H1 (cell line): ENCODE data around the gene SLC26A1. TPM values are rescaled to one million over a fixed set of nuclear protein-coding genes. Genes with fewer than 3 reads are reported as not detected.

Experiments
- CTCF ChIA-PET: fragments of 300-600 bp; sonication (Branson Sonifier 250); formaldehyde crosslinking; loops from one replicate; lab custom pipeline; 2021; ENCODE audit not compliant: partially characterized antibody; lab: Charles Lee
- POLR2A ChIA-PET: fragments of 300-600 bp; sonication (Branson Sonifier 250); formaldehyde crosslinking; loops from one replicate; lab custom pipeline; 2021; ENCODE audit warnings: inconsistent platforms; ENCODE audit not compliant: partially characterized antibody; lab: Charles Lee
- DNase-seq, 2 experiments: peaks; one replicate each; pipeline versions ENCODE4 v3.0.0 to v3.0.0-alpha.2; 2010 to 2022; ENCODE audit warnings: low spot score in 2 of 2, low read depth in 1 of 2, mixed read lengths in 1 of 2
- FAIRE-seq: peaks from 2 replicates; lab custom pipeline; 2011; peaks lifted over from hg19 to GRCh38; lab: Jason Lieb, UNC
- H2AFZ ChIP-seq: 2 replicates; pipeline ENCODE4 v1.8.1; 2012; ENCODE audit warnings: low read length, inconsistent platforms
- H2AK5ac ChIP-seq: 2 replicates; pipeline ENCODE4 v1.6.1; 2013; ENCODE audit warnings: low read depth, low read length
- H2BK120ac ChIP-seq: replicated peaks from 2 replicates; pipeline ENCODE3; 2013; ENCODE audit warnings: low read depth, low read length, inconsistent platforms
- H2BK12ac ChIP-seq: 2 replicates; pipeline ENCODE4 v1.6.1; 2013; ENCODE audit warnings: low read depth, low read length
- H2BK15ac ChIP-seq: 2 replicates; pipeline ENCODE4 v1.6.1; 2013; ENCODE audit warnings: low read length
- H2BK20ac ChIP-seq: 2 replicates; pipeline ENCODE4 v1.6.1; 2013; ENCODE audit warnings: low read length
- H2BK5ac ChIP-seq: 2 replicates; pipeline ENCODE4 v1.6.1; 2013; ENCODE audit warnings: low read depth, low read length
- H3K14ac ChIP-seq: 2 replicates; pipeline ENCODE4 v1.6.1; 2013; ENCODE audit warnings: inconsistent platforms; ENCODE audit not compliant: insufficient read length
- H3K18ac ChIP-seq: 2 replicates; pipeline ENCODE4 v1.6.1; 2013; ENCODE audit warnings: low read length; ENCODE audit errors: extremely low read depth
- H3K23ac ChIP-seq: 2 replicates; pipeline ENCODE4 v1.6.1; 2013; ENCODE audit warnings: inconsistent platforms; ENCODE audit not compliant: insufficient read length
- H3K23me2 ChIP-seq: 2 replicates; pipeline ENCODE4 v1.6.1; 2013; ENCODE audit warnings: low read depth, low read length
- H3K27ac ChIP-seq: 2 replicates; pipeline ENCODE4 v1.6.1; 2011; ENCODE audit warnings: low read depth, low read length, inconsistent platforms
- H3K27me3 ChIP-seq, 4 experiments: replicated peaks in 1 of 4; 1 replicate in 1 of 4; 2 replicates in 3 of 4; pipeline versions ENCODE4 v1.6.1 to v1.8.1; 2011 to 2013; ENCODE audit warnings: low read length in 3 of 4, mild to moderate bottlenecking in 3 of 4, inconsistent platforms in 2 of 4, mixed read lengths in 2 of 4, moderate library complexity in 1 of 4; ENCODE audit not compliant: control insufficient read depth in 3 of 4, insufficient read depth in 3 of 4; ENCODE audit errors: extremely low read depth in 1 of 4
- H3K36me3 ChIP-seq, 4 experiments: 2 replicates each; pipeline versions ENCODE4 v1.6.1 to v1.8.1; 2011 to 2013; ENCODE audit warnings: mild to moderate bottlenecking in 4 of 4, low read length in 3 of 4, moderate library complexity in 2 of 4, control low read depth in 1 of 4, inconsistent platforms in 1 of 4; ENCODE audit not compliant: insufficient read depth in 4 of 4, control insufficient read depth in 2 of 4
- H3K4ac ChIP-seq: replicated peaks from 2 replicates; pipeline ENCODE3; 2013; ENCODE audit warnings: low read length, low read depth, mixed read lengths, inconsistent platforms; ENCODE audit not compliant: insufficient read length
- H3K4me1 ChIP-seq, 4 experiments: replicated peaks in 1 of 4; 1 replicate in 1 of 4; 2 replicates in 3 of 4; pipeline versions ENCODE4 v1.6.1 to v1.8.1; 2011 to 2013; ENCODE audit warnings: low read length in 3 of 4, inconsistent platforms in 2 of 4, mixed read lengths in 1 of 4; ENCODE audit not compliant: insufficient read depth in 4 of 4, control insufficient read depth in 3 of 4
- H3K4me2 ChIP-seq, 2 experiments: 2 replicates each; pipeline versions ENCODE4 v1.6.1 to v1.8.1; 2011 to 2013; ENCODE audit warnings: low read depth in 2 of 2, low read length in 2 of 2, control low read depth in 1 of 2, inconsistent platforms in 1 of 2, mild to moderate bottlenecking in 1 of 2; ENCODE audit not compliant: insufficient read depth in 1 of 2
- H3K4me3 ChIP-seq, 4 experiments: fragments of 200-600, 300-600 bp in 1 of 4; sonication (generic), shearing (Covaris generic), sonication (Bioruptor Twin) in 1 of 4; 2 replicates each; pipeline versions ENCODE4 v1.5.1 to v1.8.1; 2011 to 2016; ENCODE audit warnings: low read length in 4 of 4, low read depth in 3 of 4, control low read depth in 2 of 4, inconsistent platforms in 2 of 4, mild to moderate bottlenecking in 2 of 4, mixed read lengths in 1 of 4, moderate library complexity in 1 of 4; ENCODE audit not compliant: insufficient read depth in 2 of 4; ENCODE audit errors: extremely low read depth in 1 of 4
- H3K56ac ChIP-seq: replicated peaks from 2 replicates; pipeline ENCODE3; 2013; ENCODE audit warnings: low read depth, mild to moderate bottlenecking, mixed read lengths, low read length, inconsistent platforms; ENCODE audit not compliant: insufficient read length
- H3K79me1 ChIP-seq: 2 replicates; pipeline ENCODE4 v1.6.1; 2013; ENCODE audit warnings: low read depth, low read length, control low read depth
- H3K79me2 ChIP-seq, 2 experiments: 2 replicates each; pipeline versions ENCODE4 v1.6.1 to v1.8.1; 2012 to 2013; ENCODE audit warnings: low read length in 2 of 2, mild to moderate bottlenecking in 2 of 2, inconsistent platforms in 1 of 2; ENCODE audit not compliant: insufficient read depth in 2 of 2, control insufficient read depth in 1 of 2
- H3K9ac ChIP-seq, 4 experiments: replicated peaks in 1 of 4; 1 replicate in 1 of 4; 2 replicates in 3 of 4; pipeline versions ENCODE4 v1.6.1 to v1.8.1; 2011 to 2013; ENCODE audit warnings: low read depth in 3 of 4, low read length in 3 of 4, control low read depth in 2 of 4, mild to moderate bottlenecking in 2 of 4, moderate library complexity in 2 of 4, inconsistent platforms in 1 of 4; ENCODE audit errors: extremely low read depth in 1 of 4
- H3K9me3 ChIP-seq, 2 experiments: 2 replicates each; pipeline versions ENCODE4 v1.6.1 to v1.8.1; 2012 to 2013; ENCODE audit warnings: mild to moderate bottlenecking in 2 of 2, moderate library complexity in 2 of 2, control low read depth in 1 of 2, inconsistent platforms in 1 of 2, low read depth in 1 of 2, low read length in 1 of 2, mixed read lengths in 1 of 2; ENCODE audit not compliant: insufficient read depth in 2 of 2
- H4K20me1 ChIP-seq, 2 experiments: replicated peaks in 1 of 2; 2 replicates each; pipeline versions ENCODE3 to v1.8.1; 2011 to 2013; ENCODE audit warnings: inconsistent platforms in 2 of 2, low read length in 2 of 2, mild to moderate bottlenecking in 1 of 2; ENCODE audit not compliant: insufficient read depth in 2 of 2, control insufficient read depth in 1 of 2
- H4K5ac ChIP-seq: 2 replicates; pipeline ENCODE4 v1.6.1; 2013; ENCODE audit warnings: low read length, low read depth, mixed read lengths, inconsistent platforms; ENCODE audit not compliant: insufficient read length
- H4K8ac ChIP-seq: 2 replicates; pipeline ENCODE4 v1.8.0; 2013; ENCODE audit warnings: mild to moderate bottlenecking, moderate library complexity, low read length, inconsistent platforms; ENCODE audit not compliant: insufficient read depth; ENCODE audit errors: extremely low read depth
- H4K91ac ChIP-seq: replicated peaks from 2 replicates; pipeline ENCODE3; 2013; ENCODE audit warnings: low read length, mixed read lengths, inconsistent platforms; ENCODE audit not compliant: insufficient read length
- BCL11A ChIP-seq, 2 experiments: IDR thresholded peaks; one replicate each; pipeline ENCODE4 v1.6.1; 2011; ENCODE audit warnings: low read depth in 2 of 2, low read length in 2 of 2, mild to moderate bottlenecking in 2 of 2
- CBX5 ChIP-seq: fragments of 300-800, 300-1000 bp; sonication (generic); IDR thresholded peaks from 2 replicates; pipeline ENCODE4 v1.7.1; 2016; ENCODE audit warnings: antibody characterized with exemption, low read length, low read depth
- KDM4A ChIP-seq: IDR thresholded peaks from one replicate; pipeline ENCODE4 v1.7.1; 2012; ENCODE audit warnings: low read depth, mild to moderate bottlenecking, moderate library complexity, low read length, inconsistent platforms; ENCODE audit not compliant: severe bottlenecking
- YY1 ChIP-seq: IDR thresholded peaks from 2 replicates; pipeline ENCODE4 v1.6.1; 2011; ENCODE audit warnings: low read depth, mild to moderate bottlenecking, low read length
- WGBS, 2 experiments: shearing (Covaris generic) in 1 of 2; methylation state at CpG; one replicate each; pipeline versions ENCODE4 v1.1.6 to v1.1.7; 2013 to 2015; ENCODE audit warnings: low lambda C conversion rate in 2 of 2, mixed read lengths in 2 of 2, inconsistent platforms in 1 of 2, low coverage in 1 of 2, missing lambda C conversion rate in 1 of 2; ENCODE audit not compliant: insufficient replicate concordance in 2 of 2, insufficient coverage in 1 of 2, insufficient read length in 1 of 2; ENCODE audit errors: extremely low coverage in 1 of 2, missing lambda C conversion rate in 1 of 2; 5-methylcytosine and 5-hydroxymethylcytosine counted together
- polyA plus RNA-seq, 7 experiments: library from polyadenylated mRNA; depleted of rRNA in 3 of 7; stranded (reverse) in 5 of 7; unstranded in 2 of 7; fragments of >200 nt in 5 of 7; fragments of 200-250 nt in 2 of 7; gene quantifications; 1 replicate in 5 of 7; 2 replicates in 1 of 7; 4 replicates in 1 of 7; pipeline versions ENCODE4 v1.2.1 to v1.2.3, GENCODE V29; 2011 to 2013; ENCODE audit warnings: missing spikeins in 2 of 7, mixed read lengths in 2 of 7
- total RNA-seq: library from RNA; stranded (reverse); fragmentation: NEBNext Ultra II Directional; extraction: Animal tissue kit (Norgen Biotek cat#: 25700); gene quantifications from 2 replicates; pipeline ENCODE4 v1.2.1, GENCODE V29; 2021

The SLC26A1 gene
- total and polyA plus RNA-seq, 2 of the 8 experiments (the other 6 are each of a cell fraction or from before 2014, with no cell fraction given) = 0.11 TPM; not detected in 1

DNA sequence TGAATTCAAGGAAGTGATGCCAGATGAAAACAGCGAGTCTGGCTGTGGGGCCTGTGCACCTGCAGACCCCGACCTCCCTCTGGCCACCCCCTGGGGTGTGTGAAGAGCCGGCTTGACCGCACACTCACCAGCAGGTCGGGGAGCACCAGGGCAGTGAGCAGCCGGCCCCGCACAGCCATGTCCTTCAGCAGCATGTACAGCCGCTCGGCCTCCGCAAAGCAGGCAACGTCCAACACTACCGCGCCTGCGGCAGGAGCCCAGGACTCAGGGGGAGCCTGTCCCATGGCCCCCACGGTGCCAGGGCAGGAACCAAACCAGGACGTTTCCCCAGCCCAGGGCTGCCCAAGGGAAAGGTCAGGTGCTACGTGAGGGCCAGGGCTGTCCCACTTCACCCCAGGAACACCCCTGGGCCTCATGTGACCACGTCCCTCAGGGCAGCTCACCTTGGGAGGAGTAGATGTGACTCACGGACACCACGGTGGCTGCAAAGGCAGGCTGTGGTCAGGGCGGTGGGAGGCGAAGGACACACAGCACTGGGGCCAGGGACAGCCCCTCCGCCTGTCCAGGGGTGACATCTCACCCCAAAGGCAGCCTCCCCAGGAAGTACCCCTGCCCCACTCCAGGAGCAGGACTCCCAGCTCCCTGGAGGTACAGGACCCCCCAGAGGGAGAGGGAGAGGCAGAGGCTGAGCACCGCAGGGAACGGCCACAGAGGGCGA lies 28.0 kb downstream of the SLC26A1 start:
- Histone ChIP-seq H3K79me2 (no peaks in the 10 kb centered on the region), H2BK15ac (no peak overlapping the region), H2AFZ (no peak overlapping the region), H3K27ac (no peak overlapping the region), H3K4me2 (no peak overlapping the region), H4K8ac (no peak overlapping the region), H4K5ac (no peak overlapping the region), H2BK120ac (no peak overlapping the region), H3K14ac (no peak overlapping the region), H3K9me3 (no peaks in the 10 kb centered on the region), H2BK20ac (no peak overlapping the region), H3K4me1 (peaks cover 0 to 7% (median 3%) of the 10 kb centered on the region in 4 experiments; a peak in 3 of 7 replicates), H2AK5ac (no peak overlapping the region), H4K20me1 (peaks cover 2 to 13% of the 10 kb centered on the region in 2 experiments), H3K18ac (no peak overlapping the region), H3K4ac (no peak overlapping the region), H3K36me3 (no peaks in the 10 kb centered on the region), H3K9ac (no peak overlapping the region), H3K23ac (no peak overlapping the region), H2BK12ac (no peak overlapping the region), H2BK5ac (no peak overlapping the region), H3K27me3 (peaks cover 9 to 18% (median 12%) of the 10 kb centered on the region in 4 experiments; a peak in 6 of 7 replicates), H4K91ac (no peak overlapping the region), H3K4me3 (no peak overlapping the region), H3K56ac (no peak overlapping the region), H3K79me1 (no peaks in the 10 kb centered on the region), H3K23me2 (peaks cover 6% of the 10 kb centered on the region; the same call in 1 of the 2 replicates)
- ChIA-PET CTCF (interaction anchor here (1.5 to 2.0 kb wide), 3 partner anchors 31 to 86 kb away, joined by 3 to 6 read pairs (median 4); no protein-coding TSS in a partner anchor), POLR2A (no interaction called here)
- DNase-seq = no peak
- WGBS, 2 experiments = 91% methylated on average over 26 of the region's 26 CpGs; no CpG with 5 or more reads in 1 of the 2 experiments
- FAIRE-seq = no peak
- TF ChIP-seq CBX5 (no peak), KDM4A (no peak), YY1 (no peak), BCL11A (IDR thresholded peaks at IDR 0.05; ENCODE audit: low read depth in 2 of 2, low read length in 2 of 2) (no peak)
